GM21737 (cell line): ENCODE results near the gene KCNQ1.

ENCODE experiments used
- ATAC-seq: cut with Tn5 transposase; IDR thresholded peaks from one replicate; pipeline ENCODE4 v1.9.1; 2021; ENCODE audit warnings: mild to moderate bottlenecking, moderate library complexity; ENCODE audit not compliant: unreplicated experiment

KCNQ1 gene

GRCh38 chr11:2410616-2411015, 34.2 kb upstream of the KCNQ1 start:
- no peak for ATAC-seq

GRCh38 chr11:2411446-2412305, 33.1 kb upstream of the KCNQ1 start:
- ATAC-seq = no peak

GRCh38 chr11:2412323-2412722, 32.5 kb upstream of the KCNQ1 start:
- ATAC-seq = no peak

GRCh38 chr11:2413742-2414579, 30.8 kb upstream of the KCNQ1 start:
- no peak for ATAC-seq

- no peak for ATAC-seq
Observed at GRCh38 chr11:2414616-2415015, 30.2 kb upstream of the KCNQ1 start.

- ATAC-seq = no peak
Observed at GRCh38 chr11:2415171-2415570, 29.6 kb upstream of the KCNQ1 start.

GRCh38 chr11:2415601-2416380, 29.0 kb upstream of the KCNQ1 start:
- ATAC-seq = no peak

GRCh38 chr11:2416765-2417164, 28.0 kb upstream of the KCNQ1 start:
- ATAC-seq = no peak

GRCh38 chr11:2417856-2418692, 26.7 kb upstream of the KCNQ1 start:
- no peak for ATAC-seq

- no peak for ATAC-seq
Observed at GRCh38 chr11:2418693-2419360, 26.0 kb upstream of the KCNQ1 start.

GRCh38 chr11:2419638-2420501, 24.9 kb upstream of the KCNQ1 start:
- ATAC-seq = no peak

- ATAC-seq = no peak
Observed at GRCh38 chr11:2420502-2421225, 24.1 kb upstream of the KCNQ1 start.

- ATAC-seq = no peak
Observed at GRCh38 chr11:2421226-2421994, 23.4 kb upstream of the KCNQ1 start.

GRCh38 chr11:2421996-2422395, 22.8 kb upstream of the KCNQ1 start:
- no peak for ATAC-seq

GRCh38 chr11:2422461-2423156, 22.2 kb upstream of the KCNQ1 start:
- ATAC-seq = no peak

GRCh38 chr11:2423157-2424025, 21.4 kb upstream of the KCNQ1 start:
- ATAC-seq = no peak
